Nephron progenitor cell (in vitro differentiated cells): Measurements from ENCODE around the gene QSOX2.

ENCODE experiments used
- DNase-seq: peaks from one replicate; pipeline ENCODE4 v3.0.0; 2021
- H3K27ac Mint-ChIP-seq: 2 replicates; pipeline ENCODE4 v1.8.0; 2021; ENCODE audit warnings: mild to moderate bottlenecking, moderate library complexity, mixed read lengths
- H3K27me3 Mint-ChIP-seq: 2 replicates; pipeline ENCODE4 v1.8.0; 2021; ENCODE audit warnings: mild to moderate bottlenecking, low read depth, mixed read lengths; ENCODE audit not compliant: poor library complexity
- H3K36me3 Mint-ChIP-seq: 2 replicates; pipeline ENCODE4 v1.8.0; 2021; ENCODE audit warnings: low read depth, mixed read lengths
- H3K4me1 Mint-ChIP-seq: 2 replicates; pipeline ENCODE4 v1.8.0; 2021; ENCODE audit warnings: mixed read lengths
- H3K4me3 Mint-ChIP-seq: 2 replicates; pipeline ENCODE4 v1.8.0; 2021; ENCODE audit warnings: mild to moderate bottlenecking, moderate library complexity, mixed read lengths
- H3K9me3 Mint-ChIP-seq: 2 replicates; pipeline ENCODE4 v1.8.0; 2021; ENCODE audit warnings: mild to moderate bottlenecking, moderate library complexity, mixed read lengths
- TF ChIP-seq, protein P1 (sequence below): fragments of 200-600 bp; sonication (generic); IDR thresholded peaks from 2 replicates; pipeline ENCODE4 v1.5.0; 2021; ENCODE audit warnings: antibody characterized with exemption

Gene QSOX2

DNA sequence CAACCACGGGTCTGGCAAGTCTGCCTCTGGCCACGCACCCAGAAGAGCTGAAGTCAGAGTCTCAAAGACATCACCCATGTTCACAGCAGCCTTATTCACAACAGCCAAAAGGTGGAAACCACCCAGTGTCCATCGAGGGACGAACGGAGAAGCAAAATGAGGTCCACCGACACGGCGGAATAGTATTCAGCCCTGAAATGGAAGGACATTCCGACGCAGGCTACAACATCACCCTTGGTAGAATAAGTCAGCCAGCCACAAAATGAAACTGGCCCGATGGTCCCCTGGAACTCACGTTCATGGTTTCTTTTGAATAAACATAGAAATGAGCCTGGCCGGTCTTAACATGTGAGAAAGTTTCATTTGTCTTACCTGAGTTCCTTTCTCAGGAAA, 41.4 kb upstream of the QSOX2 start:
- H3K4me3 Mint-ChIP-seq, result no peak overlapping the region
- DNase-seq, result no peak
- H3K4me1 Mint-ChIP-seq, result peaks cover 7% of the 10 kb centered on the region
- no peaks in the 10 kb centered on the region for H3K9me3 Mint-ChIP-seq
- no peak overlapping the region for H3K27ac Mint-ChIP-seq
- no peaks in the 10 kb centered on the region for H3K36me3 Mint-ChIP-seq
- peaks cover 23% of the 10 kb centered on the region for H3K27me3 Mint-ChIP-seq
- TF ChIP-seq, protein P1, sequence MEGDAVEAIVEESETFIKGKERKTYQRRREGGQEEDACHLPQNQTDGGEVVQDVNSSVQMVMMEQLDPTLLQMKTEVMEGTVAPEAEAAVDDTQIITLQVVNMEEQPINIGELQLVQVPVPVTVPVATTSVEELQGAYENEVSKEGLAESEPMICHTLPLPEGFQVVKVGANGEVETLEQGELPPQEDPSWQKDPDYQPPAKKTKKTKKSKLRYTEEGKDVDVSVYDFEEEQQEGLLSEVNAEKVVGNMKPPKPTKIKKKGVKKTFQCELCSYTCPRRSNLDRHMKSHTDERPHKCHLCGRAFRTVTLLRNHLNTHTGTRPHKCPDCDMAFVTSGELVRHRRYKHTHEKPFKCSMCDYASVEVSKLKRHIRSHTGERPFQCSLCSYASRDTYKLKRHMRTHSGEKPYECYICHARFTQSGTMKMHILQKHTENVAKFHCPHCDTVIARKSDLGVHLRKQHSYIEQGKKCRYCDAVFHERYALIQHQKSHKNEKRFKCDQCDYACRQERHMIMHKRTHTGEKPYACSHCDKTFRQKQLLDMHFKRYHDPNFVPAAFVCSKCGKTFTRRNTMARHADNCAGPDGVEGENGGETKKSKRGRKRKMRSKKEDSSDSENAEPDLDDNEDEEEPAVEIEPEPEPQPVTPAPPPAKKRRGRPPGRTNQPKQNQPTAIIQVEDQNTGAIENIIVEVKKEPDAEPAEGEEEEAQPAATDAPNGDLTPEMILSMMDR, result no peak

DNA sequence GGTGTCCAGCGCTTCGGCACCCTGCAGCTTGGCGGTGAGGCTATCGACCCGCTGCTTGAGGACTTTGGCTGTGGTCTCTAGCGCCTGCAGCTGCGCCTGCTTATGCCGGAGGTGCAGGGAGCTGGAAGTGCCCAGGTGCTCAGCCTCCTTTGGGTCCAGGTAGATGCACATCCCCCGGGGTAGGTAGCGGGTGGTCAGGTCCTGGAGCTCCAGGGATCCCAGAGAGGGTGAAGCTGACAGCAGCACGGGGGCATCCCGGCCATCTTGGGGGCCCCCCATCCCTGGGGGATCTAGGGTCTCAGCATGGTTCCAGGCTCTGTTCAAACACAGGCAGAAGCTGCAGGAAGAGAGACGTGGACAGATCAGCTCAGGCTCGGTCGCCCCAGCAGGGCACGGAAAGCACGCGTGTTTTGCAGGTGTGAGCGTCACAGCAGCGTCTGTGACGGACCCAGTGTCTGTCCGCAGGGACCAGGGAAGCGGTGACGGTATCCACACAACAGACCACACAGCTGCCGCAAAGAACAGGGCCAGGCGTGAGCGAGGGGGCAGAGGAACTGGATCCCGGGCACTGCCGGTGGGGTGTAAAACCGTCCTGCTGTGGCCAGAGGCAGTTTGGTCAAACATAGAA, 40.9 kb upstream of the QSOX2 start:
- Mint-ChIP-seq H3K9me3 (no peaks in the 10 kb centered on the region), H3K4me3 (no peak overlapping the region), H3K36me3 (no peaks in the 10 kb centered on the region), H3K27me3 (peaks cover 24% of the 10 kb centered on the region), H3K4me1 (peaks cover 7% of the 10 kb centered on the region), H3K27ac (no peak overlapping the region)
- TF ChIP-seq, protein P1, result no peak
- no peak for DNase-seq

DNA sequence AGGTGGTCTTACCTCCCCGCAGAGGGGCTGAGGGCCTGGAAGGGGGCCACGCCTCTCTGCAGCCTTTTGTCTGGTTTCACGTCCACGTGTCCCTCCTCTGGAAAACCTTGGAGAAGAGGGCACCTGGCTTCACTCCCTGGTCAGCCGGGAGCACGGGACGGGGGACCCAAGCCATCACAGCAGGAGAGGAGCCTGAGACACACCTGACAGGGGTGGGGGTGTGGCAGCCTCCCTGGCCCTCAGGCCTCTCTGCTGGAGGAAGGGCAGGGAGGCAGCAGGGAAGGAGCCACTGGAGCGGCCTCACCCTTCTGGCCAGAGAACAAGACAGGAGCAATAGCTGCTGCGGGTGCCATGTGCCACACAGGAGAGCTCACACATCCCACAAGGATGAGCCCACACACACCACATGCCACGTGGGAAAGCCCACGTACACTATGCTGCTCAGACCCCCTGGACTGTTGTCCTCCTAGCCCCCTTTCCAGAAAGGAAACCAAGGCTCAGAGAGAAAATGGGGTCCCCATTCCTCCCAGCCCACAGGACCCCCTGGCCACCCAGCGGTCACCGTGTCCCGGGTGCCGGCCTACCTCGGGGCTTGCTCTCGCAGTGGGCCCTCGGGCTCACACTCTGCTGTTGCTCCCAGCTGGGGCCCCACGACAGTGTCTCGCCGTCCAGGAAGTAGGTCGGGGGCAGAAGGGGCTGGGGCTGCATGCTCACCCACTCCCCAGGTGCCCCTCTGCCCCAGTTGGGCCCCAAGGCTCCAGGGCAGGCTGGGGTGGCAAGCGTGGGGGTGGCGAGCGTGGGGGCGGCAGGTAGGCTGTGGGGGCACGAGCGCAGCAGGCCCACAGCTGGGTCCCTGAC, 40.1 kb upstream of the QSOX2 start:
- H3K27me3 Mint-ChIP-seq, result peaks cover 24% of the 10 kb centered on the region

DNA sequence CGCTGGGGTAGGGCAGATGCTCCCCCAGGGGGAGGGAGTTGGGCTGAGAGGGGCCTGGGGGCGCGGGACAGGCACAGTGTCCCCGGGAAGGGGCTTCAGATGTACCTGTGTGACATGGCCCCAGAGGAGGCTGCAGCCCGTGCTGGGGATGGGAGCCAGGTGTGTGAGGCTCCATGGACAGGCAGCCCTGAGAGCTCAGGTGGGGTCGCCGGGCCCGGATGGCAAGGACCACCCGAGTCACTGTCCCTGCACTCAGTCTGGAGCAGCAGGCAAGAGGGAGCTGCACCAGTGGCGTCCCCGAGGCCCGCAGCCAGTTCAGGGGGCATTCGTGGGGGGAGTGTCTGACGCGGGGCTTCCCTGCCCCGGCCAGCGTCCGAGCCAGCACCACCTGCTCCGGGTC, 39.3 kb upstream of the QSOX2 start:
- TF ChIP-seq, protein P1, result no peak
- peaks cover 3% of the 10 kb centered on the region for H3K9me3 Mint-ChIP-seq
- H3K27me3 Mint-ChIP-seq, result peaks cover 27% of the 10 kb centered on the region
- H3K4me1 Mint-ChIP-seq, result peaks cover 7% of the 10 kb centered on the region
- no peak overlapping the region for H3K27ac Mint-ChIP-seq
- no peak overlapping the region for H3K4me3 Mint-ChIP-seq
- H3K36me3 Mint-ChIP-seq, result no peaks in the 10 kb centered on the region
- DNase-seq, result no peak

More for the DNA sequence above, 40.1 kb upstream of the QSOX2 start:
- Mint-ChIP-seq H3K9me3 (no peaks in the 10 kb centered on the region), H3K27ac (no peak overlapping the region), H3K4me3 (no peak overlapping the region), H3K4me1 (peaks cover 7% of the 10 kb centered on the region), H3K36me3 (no peaks in the 10 kb centered on the region)
- DNase-seq, result no peak
- TF ChIP-seq, protein P1, result no peak

DNA sequence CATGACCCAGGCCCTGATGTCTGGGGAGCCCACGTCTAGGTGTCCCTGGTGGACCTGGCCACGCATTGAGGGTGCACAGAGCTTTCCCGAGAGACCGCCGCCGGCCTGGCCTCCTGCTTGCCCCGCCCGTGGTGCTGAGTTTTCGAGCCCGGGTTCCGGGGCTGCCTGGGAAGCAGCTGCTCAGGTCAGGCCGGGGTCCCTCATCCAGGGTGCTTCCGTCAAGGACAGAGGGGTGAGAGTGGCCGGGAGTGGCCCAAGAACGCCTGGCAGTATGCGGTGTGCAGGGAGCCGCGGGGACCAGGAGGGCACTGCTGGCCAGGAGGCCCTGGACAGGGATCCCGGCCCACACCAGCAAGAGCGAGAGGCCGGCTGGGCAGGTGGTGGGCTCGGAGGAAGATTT, 38.7 kb upstream of the QSOX2 start:
- H3K9me3 Mint-ChIP-seq, result peaks cover 9% of the 10 kb centered on the region
- H3K27ac Mint-ChIP-seq, result no peak overlapping the region
- no peak overlapping the region for H3K4me3 Mint-ChIP-seq
- TF ChIP-seq, protein P1, result no peak
- DNase-seq, result no peak
- peaks cover 29% of the 10 kb centered on the region for H3K27me3 Mint-ChIP-seq
- no peaks in the 10 kb centered on the region for H3K36me3 Mint-ChIP-seq
- H3K4me1 Mint-ChIP-seq, result peaks cover 7% of the 10 kb centered on the region
